Measurements from ENCODE around the gene USP20. TPM values are rescaled to one million over a fixed set of nuclear protein-coding genes. Genes with fewer than 3 reads are reported as not detected.

The USP20 gene
- polyA plus RNA-seq, 1 of the 3 experiments (the other 2 are of a cell fraction) = 22.5 TPM

DNA sequence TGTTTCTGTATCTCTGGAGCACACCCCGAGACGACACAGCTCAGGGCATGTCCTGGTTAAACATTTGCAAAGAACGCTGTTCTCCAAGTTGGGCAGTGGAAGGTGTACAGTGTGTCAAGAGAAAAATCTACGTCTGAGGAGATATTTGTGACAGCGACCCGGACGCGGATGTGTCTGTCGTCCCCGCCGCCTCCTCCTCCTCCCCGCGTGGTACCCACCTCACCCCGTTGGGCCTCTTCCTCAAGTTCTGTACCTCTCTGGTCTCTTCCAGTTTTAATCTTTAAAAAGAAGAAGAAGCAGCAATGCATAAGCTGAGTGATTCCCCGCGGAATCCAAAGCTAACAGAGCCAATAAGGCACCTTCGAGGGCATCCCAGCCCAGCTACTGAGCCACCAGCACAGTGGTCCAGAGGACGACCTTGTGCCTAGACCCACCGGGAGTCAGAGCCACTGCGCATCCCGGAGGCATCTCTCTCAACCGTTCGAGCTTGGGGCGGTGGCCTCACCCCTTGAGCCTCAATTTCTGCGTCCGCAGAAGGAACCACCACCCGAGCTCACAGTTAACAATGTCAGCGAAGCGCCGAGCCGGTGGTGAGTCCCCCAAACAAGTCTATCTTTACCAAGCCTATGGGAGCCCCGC lies 650 bp upstream of the USP20 start:
- peak; percentile 44 for DNase-seq
- H3F3A ChIP-seq (replicated peaks; ENCODE audit: insufficient read depth) = peaks cover 17% of the 10 kb centered on the region
- peak overlapping the region; percentile 57 to 67 for H3K27ac ChIP-seq (ENCODE audit: low read depth in 2 of 2, low read length in 1 of 2)
- no peaks in the 10 kb centered on the region for H3K9me3 ChIP-seq
- peaks cover 18 to 28% of the 10 kb centered on the region in 2 experiments for H3K4me1 ChIP-seq (ENCODE audit: control insufficient read depth in 1 of 2, insufficient read depth in 2 of 2, low read depth in 1 of 2, low read length in 1 of 2)
- peak overlapping the region; percentile 82 for H3K9ac ChIP-seq
- H4K20me1 ChIP-seq (ENCODE audit: insufficient read depth) = no peaks in the 10 kb centered on the region
- CTCF ChIA-PET = interaction anchor here (1.5 kb wide), 1 partner anchor 51 kb away, joined by 4 read pairs; no protein-coding TSS in a partner anchor
- peak overlapping the region; percentile 85 for H2AFZ ChIP-seq (ENCODE audit: low read depth)
- H3K36me3 ChIP-seq (replicated peaks in 1 of 2; ENCODE audit: control insufficient read depth in 1 of 2, insufficient read depth in 2 of 2, low read length in 1 of 2) = peaks cover 26 to 29% of the 10 kb centered on the region in 2 experiments
- no peaks in the 10 kb centered on the region for H3K9me2 ChIP-seq
- POLR2A ChIA-PET = interaction anchor here (0.8 kb wide), 2 partner anchors 9 to 18 kb away, joined by 4 to 5 read pairs; no protein-coding TSS in a partner anchor
- WGBS (ENCODE audit: low lambda C conversion rate) = 0% methylated on average over 28 of the region's 32 CpGs
- H3K4me3 ChIP-seq (ENCODE audit: low read depth in 2 of 2, low read length in 1 of 2) = peak overlapping the region; percentile 84 to 88
- H3K79me2 ChIP-seq (ENCODE audit: insufficient read depth) = peaks cover 40% of the 10 kb centered on the region
- H3K4me2 ChIP-seq = peak overlapping the region; percentile 91
- H3K27me3 ChIP-seq (ENCODE audit: insufficient read depth) = no peaks in the 10 kb centered on the region
- TF ChIP-seq, protein P1, sequence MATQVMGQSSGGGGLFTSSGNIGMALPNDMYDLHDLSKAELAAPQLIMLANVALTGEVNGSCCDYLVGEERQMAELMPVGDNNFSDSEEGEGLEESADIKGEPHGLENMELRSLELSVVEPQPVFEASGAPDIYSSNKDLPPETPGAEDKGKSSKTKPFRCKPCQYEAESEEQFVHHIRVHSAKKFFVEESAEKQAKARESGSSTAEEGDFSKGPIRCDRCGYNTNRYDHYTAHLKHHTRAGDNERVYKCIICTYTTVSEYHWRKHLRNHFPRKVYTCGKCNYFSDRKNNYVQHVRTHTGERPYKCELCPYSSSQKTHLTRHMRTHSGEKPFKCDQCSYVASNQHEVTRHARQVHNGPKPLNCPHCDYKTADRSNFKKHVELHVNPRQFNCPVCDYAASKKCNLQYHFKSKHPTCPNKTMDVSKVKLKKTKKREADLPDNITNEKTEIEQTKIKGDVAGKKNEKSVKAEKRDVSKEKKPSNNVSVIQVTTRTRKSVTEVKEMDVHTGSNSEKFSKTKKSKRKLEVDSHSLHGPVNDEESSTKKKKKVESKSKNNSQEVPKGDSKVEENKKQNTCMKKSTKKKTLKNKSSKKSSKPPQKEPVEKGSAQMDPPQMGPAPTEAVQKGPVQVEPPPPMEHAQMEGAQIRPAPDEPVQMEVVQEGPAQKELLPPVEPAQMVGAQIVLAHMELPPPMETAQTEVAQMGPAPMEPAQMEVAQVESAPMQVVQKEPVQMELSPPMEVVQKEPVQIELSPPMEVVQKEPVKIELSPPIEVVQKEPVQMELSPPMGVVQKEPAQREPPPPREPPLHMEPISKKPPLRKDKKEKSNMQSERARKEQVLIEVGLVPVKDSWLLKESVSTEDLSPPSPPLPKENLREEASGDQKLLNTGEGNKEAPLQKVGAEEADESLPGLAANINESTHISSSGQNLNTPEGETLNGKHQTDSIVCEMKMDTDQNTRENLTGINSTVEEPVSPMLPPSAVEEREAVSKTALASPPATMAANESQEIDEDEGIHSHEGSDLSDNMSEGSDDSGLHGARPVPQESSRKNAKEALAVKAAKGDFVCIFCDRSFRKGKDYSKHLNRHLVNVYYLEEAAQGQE (IDR thresholded peaks at IDR 0.05; ENCODE audit: low read depth, low read length) = no peak
- TF ChIP-seq, protein P2, sequence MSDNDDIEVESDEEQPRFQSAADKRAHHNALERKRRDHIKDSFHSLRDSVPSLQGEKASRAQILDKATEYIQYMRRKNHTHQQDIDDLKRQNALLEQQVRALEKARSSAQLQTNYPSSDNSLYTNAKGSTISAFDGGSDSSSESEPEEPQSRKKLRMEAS (IDR thresholded peaks at IDR 0.05; ENCODE audit: low read depth) = 0 out of 2 replicates have a peak, but pooled peaks have one; percentile 6
- TF ChIP-seq TAF1 (IDR thresholded peaks at IDR 0.05; ENCODE audit: borderline replicate concordance, low read depth, low read length) = no peak
- TF ChIP-seq FOSL2 (IDR thresholded peaks at IDR 0.05; ENCODE audit: borderline replicate concordance, low read depth) = no peak
- no peak for TF ChIP-seq FOXJ3 (CRISPR knock-in tag; IDR thresholded peaks at IDR 0.05)

DNA sequence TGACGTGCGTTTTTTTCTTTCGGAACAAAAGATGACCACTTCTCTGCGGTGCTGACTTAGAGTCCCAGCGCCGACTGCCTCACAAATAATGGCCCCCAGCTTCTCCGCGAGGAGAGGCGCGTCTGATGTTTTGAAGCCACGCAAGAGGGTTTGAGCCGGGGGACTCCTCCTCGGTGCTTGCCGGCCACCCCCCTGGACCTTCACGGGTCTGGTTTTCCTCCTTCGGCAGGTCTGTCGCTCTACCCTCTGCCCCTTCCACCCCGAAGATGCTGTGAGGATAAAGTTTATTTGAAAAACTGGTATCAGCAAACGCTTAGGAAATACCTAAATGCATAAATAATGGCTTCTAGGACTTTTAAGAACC lies 584 bp downstream of the USP20 start:
- TF ChIP-seq GATA2 (CRISPR knock-in tag; IDR thresholded peaks at IDR 0.05) (no peak), FOSL2 (IDR thresholded peaks at IDR 0.05; ENCODE audit: borderline replicate concordance, low read depth) (no peak), EP300 (IDR thresholded peaks at IDR 0.05; ENCODE audit: borderline replicate concordance in 1 of 2, low read depth in 1 of 2, low read length in 1 of 2) (no peak), TAF1 (IDR thresholded peaks at IDR 0.05; ENCODE audit: borderline replicate concordance, low read depth, low read length) (no peak), ELF1 (IDR thresholded peaks at IDR 0.05) (no peak), RCOR1 (IDR thresholded peaks at IDR 0.05; ENCODE audit: low read length) (no peak)
- peak; percentile 55 for DNase-seq
- peak overlapping the region; percentile 17 to 51; a peak in 2 of 4 replicates for H3K27ac ChIP-seq (ENCODE audit: low read depth in 2 of 2, low read length in 1 of 2)
- H3K4me1 ChIP-seq (ENCODE audit: control insufficient read depth in 1 of 2, insufficient read depth in 2 of 2, low read depth in 1 of 2, low read length in 1 of 2) = peaks cover 18 to 35% of the 10 kb centered on the region in 2 experiments
- no peaks in the 10 kb centered on the region for H4K20me1 ChIP-seq (ENCODE audit: insufficient read depth)
- under 1% methylated on average over 17 of the region's 19 CpGs for WGBS (ENCODE audit: low lambda C conversion rate)
- no peaks in the 10 kb centered on the region for H3K9me2 ChIP-seq
- H3K4me2 ChIP-seq = peak overlapping the region; percentile 91
- H3K4me3 ChIP-seq (ENCODE audit: low read depth in 2 of 2, low read length in 1 of 2) = peak overlapping the region; percentile 84 to 88
- peaks cover 17 to 21% of the 10 kb centered on the region in 2 experiments for H3K36me3 ChIP-seq (replicated peaks in 1 of 2; ENCODE audit: control insufficient read depth in 1 of 2, insufficient read depth in 2 of 2, low read length in 1 of 2)
- no peaks in the 10 kb centered on the region for H3K9me3 ChIP-seq
- H3F3A ChIP-seq (replicated peaks; ENCODE audit: insufficient read depth) = peaks cover 17% of the 10 kb centered on the region
- CTCF ChIA-PET = interaction anchor here (1.5 kb wide), 1 partner anchor 49 kb away, joined by 4 read pairs; no protein-coding TSS in a partner anchor
- H3K79me2 ChIP-seq (ENCODE audit: insufficient read depth) = peaks cover 40% of the 10 kb centered on the region
- peak overlapping the region; percentile 72 for H3K9ac ChIP-seq
- POLR2A ChIA-PET = no interaction called here
- H3K27me3 ChIP-seq (ENCODE audit: insufficient read depth) = no peaks in the 10 kb centered on the region
- H2AFZ ChIP-seq (ENCODE audit: low read depth) = peak overlapping the region; percentile 64
